Natural killer cell (primary cell): ENCODE measurements around the gene GALNT2. TPM values are rescaled to one million over a fixed set of nuclear protein-coding genes. Genes with fewer than 3 reads are reported as not detected.
A peak's percentile ranks its signal among the peaks of the same experiment; 100 is the strongest.

Experiments used
- ATAC-seq, 3 donors: fragments of 150-1000 bp in 2 of 3; fragments of 200-7000 bp in 1 of 3; cut with Tn5 transposase; 1 replicate in 1 of 3; 2 replicates in 2 of 3; pipeline ENCODE4 v1.10.0; 2021; ENCODE audit warnings: mild to moderate bottlenecking in 2 of 3, moderate library complexity in 2 of 3
- DNase-seq, 2 donors: peaks; one replicate each; pipeline versions ENCODE4 v3.0.0 to v3.0.0-alpha.2; 2013 to 2021; ENCODE audit warnings: mixed read lengths in 1 of 2
- H3K27ac ChIP-seq: one replicate; pipeline ENCODE4 v1.5.1; 2013; ENCODE audit warnings: mild to moderate bottlenecking, low read length
- H3K27me3 ChIP-seq: one replicate; pipeline ENCODE4 v1.6.1; 2013; ENCODE audit warnings: low read length; ENCODE audit not compliant: control insufficient read depth, insufficient read depth
- H3K36me3 ChIP-seq: one replicate; pipeline ENCODE4 v1.6.1; 2013; ENCODE audit warnings: low read length; ENCODE audit not compliant: control insufficient read depth, insufficient read depth
- H3K4me1 ChIP-seq: one replicate; pipeline ENCODE4 v1.6.1; 2013; ENCODE audit warnings: low read length; ENCODE audit not compliant: control insufficient read depth, insufficient read depth
- H3K4me3 ChIP-seq: one replicate; pipeline ENCODE4 v1.5.1; 2013; ENCODE audit warnings: low read length
- H3K9me3 ChIP-seq: one replicate; pipeline ENCODE4 v1.6.1; 2013; ENCODE audit warnings: low read length; ENCODE audit not compliant: control insufficient read depth, insufficient read depth
- H3K27ac Mint-ChIP-seq, 2 donors: one replicate each; pipeline ENCODE4 v1.8.0; 2022; ENCODE audit warnings: mild to moderate bottlenecking in 2 of 2, mixed read lengths in 2 of 2, moderate library complexity in 1 of 2
- H3K27me3 Mint-ChIP-seq, 2 donors: one replicate each; pipeline ENCODE4 v1.8.0; 2022; ENCODE audit warnings: low read depth in 2 of 2, mixed read lengths in 2 of 2
- H3K36me3 Mint-ChIP-seq: one replicate; pipeline ENCODE4 v1.8.0; 2022; ENCODE audit warnings: mixed read lengths
- H3K4me1 Mint-ChIP-seq, 2 donors: one replicate each; pipeline ENCODE4 v1.8.0; 2022; ENCODE audit warnings: mixed read lengths in 2 of 2
- H3K4me3 Mint-ChIP-seq: one replicate; pipeline ENCODE4 v1.8.0; 2022; ENCODE audit warnings: mild to moderate bottlenecking, moderate library complexity, mixed read lengths
- H3K9me3 Mint-ChIP-seq, 2 donors: one replicate each; pipeline ENCODE4 v1.8.0; 2022; ENCODE audit warnings: mixed read lengths in 2 of 2
- CTCF ChIP-seq: fragments of 200-600 bp; IDR thresholded peaks from one replicate; pipeline ENCODE4 v1.8.0; 2022; ENCODE audit warnings: antibody characterized with exemption
- WGBS: methylation state at CpG from one replicate; pipeline ENCODE4 v1.1.7; 2013; ENCODE audit warnings: missing lambda C conversion rate; ENCODE audit not compliant: insufficient coverage; 5-methylcytosine and 5-hydroxymethylcytosine counted together
- intact Hi-C: fragments of 100-400 bp; cut with micrococcal nuclease; formaldehyde crosslinking; loops from one replicate; pipeline ENCODE4 v1.14.2; 2022
- total RNA-seq, 4 donors: library from RNA; stranded (reverse); fragments of 120-200 nt in 1 of 4; gene quantifications; one replicate each; pipeline versions ENCODE4 v1.2.3 to v1.2.4, GENCODE V29; 2013 to 2022

GALNT2 gene
- total RNA-seq, 3 donors from 2014 or later (not counting 1 experiment from before 2014, with no cell fraction given), result 31.2 to 53.6 (median 47.3) TPM

- 92% methylated on average over 11 of the region's 11 CpGs for WGBS
Measured at GRCh38 chr1:230109066-230109465, 42.0 kb downstream of the GALNT2 start.

DNA sequence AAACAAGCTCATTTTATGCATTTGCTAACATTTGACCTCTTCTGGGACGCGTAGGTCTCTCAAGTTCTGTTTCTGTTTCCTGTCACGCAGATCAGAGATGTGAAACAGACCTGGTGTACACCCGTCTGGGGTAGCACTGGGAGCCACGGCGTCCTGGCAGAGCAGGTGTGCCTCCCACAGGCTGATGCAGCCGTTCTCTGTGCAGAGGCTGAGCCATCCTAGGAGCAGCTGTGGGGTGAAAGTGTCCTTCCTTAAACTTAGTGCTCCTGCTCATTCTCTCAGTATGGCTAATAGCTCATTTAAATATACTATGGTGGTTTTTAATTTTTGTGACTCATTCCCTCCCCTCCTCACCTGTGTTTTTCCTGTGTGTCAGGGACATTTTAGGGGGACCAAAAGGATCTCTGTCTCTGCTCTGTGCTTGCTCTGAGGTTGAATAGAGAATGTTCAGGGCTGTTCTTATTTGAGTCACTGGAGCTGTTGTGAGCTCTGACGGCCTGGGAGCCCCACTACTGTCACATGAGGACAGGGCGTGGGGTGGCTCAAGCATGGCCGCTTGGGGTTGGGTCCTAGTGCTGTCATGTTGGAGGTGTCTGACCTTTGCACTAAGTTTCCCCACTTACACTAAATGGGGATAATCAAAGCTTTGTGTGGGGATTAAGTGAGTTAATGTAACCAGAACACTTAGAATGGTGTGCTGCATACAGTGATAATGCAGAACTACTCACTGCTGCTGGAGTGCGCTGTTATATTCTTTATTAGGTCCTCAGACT, 43.0 kb downstream of the GALNT2 start:
- H3K9me3 Mint-ChIP-seq, result no peaks in the 10 kb centered on the region
- H3K4me3 Mint-ChIP-seq, result no peak overlapping the region
- Histone ChIP-seq H3K36me3 (peaks cover 3% of the 10 kb centered on the region), H3K4me3 (no peak overlapping the region), H3K4me1 (peaks cover 17% of the 10 kb centered on the region), H3K27me3 (no peaks in the 10 kb centered on the region), H3K9me3 (no peaks in the 10 kb centered on the region), H3K27ac (no peak overlapping the region)
- peaks cover 48 to 53% of the 10 kb centered on the region in 2 donors for H3K4me1 Mint-ChIP-seq
- ATAC-seq (peak; percentile 47 to 65 (median 59)), DNase-seq (peak in 1 of 2 donors; percentile 64)
- H3K27me3 Mint-ChIP-seq, result no peaks in the 10 kb centered on the region
- H3K27ac Mint-ChIP-seq, result peak overlapping the region; percentile 45 to 61
- intact Hi-C loops, result no loop called here
- 25% methylated on average over 9 of the region's 11 CpGs for WGBS
- H3K36me3 Mint-ChIP-seq, result no peaks in the 10 kb centered on the region
- TF ChIP-seq CTCF, result no peak

More at GRCh38 chr1:230109066-230109465, 42.0 kb downstream of the GALNT2 start:
- intact Hi-C loops, result no loop called here
- TF ChIP-seq CTCF, result no peak
- Histone ChIP-seq H3K27ac (no peak overlapping the region), H3K4me3 (no peak overlapping the region), H3K27me3 (no peaks in the 10 kb centered on the region), H3K9me3 (no peaks in the 10 kb centered on the region), H3K36me3 (no peaks in the 10 kb centered on the region), H3K4me1 (peaks cover 27% of the 10 kb centered on the region)
- H3K4me1 Mint-ChIP-seq, result peaks cover 49 to 63% of the 10 kb centered on the region in 2 donors
- no peak overlapping the region for H3K4me3 Mint-ChIP-seq
- no peaks in the 10 kb centered on the region for H3K27me3 Mint-ChIP-seq
- ATAC-seq (no peak), DNase-seq (no peak)
- no peaks in the 10 kb centered on the region for H3K9me3 Mint-ChIP-seq
- H3K27ac Mint-ChIP-seq, result no peak overlapping the region
- H3K36me3 Mint-ChIP-seq, result no peaks in the 10 kb centered on the region

DNA sequence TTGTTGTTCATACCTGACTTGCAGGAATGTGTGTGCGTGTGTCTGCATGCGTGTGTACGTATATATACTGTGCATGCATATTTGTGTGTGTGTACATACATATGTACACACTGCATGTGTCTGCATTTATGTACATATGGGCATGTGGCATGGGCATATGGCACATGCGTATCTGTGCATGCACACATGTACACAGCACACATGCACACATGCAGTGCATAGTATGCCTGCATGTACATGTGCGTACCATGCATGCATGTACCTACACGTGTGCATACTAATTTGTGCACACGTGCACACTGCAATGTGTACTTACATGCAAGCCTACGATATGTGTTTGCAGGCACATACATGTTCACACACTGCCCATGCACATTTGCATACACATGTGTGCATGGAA, 43.9 kb downstream of the GALNT2 start:
- H3K27me3 Mint-ChIP-seq, result no peaks in the 10 kb centered on the region
- intact Hi-C loops, result no loop called here
- no peaks in the 10 kb centered on the region for H3K36me3 Mint-ChIP-seq
- ATAC-seq, result no peak
- H3K4me1 Mint-ChIP-seq, result peaks cover 41 to 48% of the 10 kb centered on the region in 2 donors
- H3K4me3 ChIP-seq, result no peak overlapping the region
- no peaks in the 10 kb centered on the region for H3K9me3 ChIP-seq
- no peaks in the 10 kb centered on the region for H3K27me3 ChIP-seq
- peaks cover 12% of the 10 kb centered on the region for H3K4me1 ChIP-seq
- TF ChIP-seq CTCF, result no peak
- H3K4me3 Mint-ChIP-seq, result no peak overlapping the region
- H3K36me3 ChIP-seq, result peaks cover 3% of the 10 kb centered on the region
- no peak for DNase-seq
- H3K27ac Mint-ChIP-seq, result no peak overlapping the region
- H3K9me3 Mint-ChIP-seq, result no peaks in the 10 kb centered on the region
- H3K27ac ChIP-seq, result no peak overlapping the region
- WGBS, result 98% methylated on average over 8 of the region's 8 CpGs
